Left lung (tissue), 10 donors: ENCODE data around the gene TRIM32. TPM values are rescaled to one million over a fixed set of nuclear protein-coding genes. Genes with fewer than 3 reads are reported as not detected.
A peak's percentile ranks its signal among the peaks of the same experiment; 100 is the strongest.

Source experiments
- ATAC-seq: fragments of 200-7000 bp; cut with Tn5 transposase; one replicate; pipeline ENCODE4 v1.9.1; 2020; ENCODE audit warnings: moderate library complexity
- DNase-seq, 4 donors: peaks; one replicate each; pipeline ENCODE4 v3.0.0-alpha.2; 2013 to 2020
- H3K27ac ChIP-seq, 2 donors: fragments of 200-600 bp; sonication (generic) in 1 of 2; one replicate each; pipeline versions ENCODE4 v1.5.0 to v1.8.0; 2020 to 2021
- H3K27me3 ChIP-seq, 2 donors: fragments of 200-600 bp; sonication (generic) in 1 of 2; one replicate each; pipeline versions ENCODE4 v1.5.0 to v1.8.0; 2020 to 2021
- H3K36me3 ChIP-seq, 2 donors: fragments of 200-600 bp; sonication (generic) in 1 of 2; one replicate each; pipeline versions ENCODE4 v1.5.0 to v1.8.0; 2020 to 2021
- H3K4me1 ChIP-seq, 2 donors: fragments of 200-600 bp; one replicate each; pipeline ENCODE4 v1.8.0; 2021
- H3K4me3 ChIP-seq, 2 donors: fragments of 200-600 bp; sonication (generic) in 1 of 2; one replicate each; pipeline versions ENCODE4 v1.5.0 to v1.8.0; 2020 to 2021; ENCODE audit warnings: mild to moderate bottlenecking in 1 of 2
- H3K9me3 ChIP-seq, 2 donors: fragments of 200-600 bp; sonication (generic) in 1 of 2; one replicate each; pipeline versions ENCODE4 v1.5.0 to v1.8.0; 2020 to 2021
- CTCF ChIP-seq, 2 donors: fragments of 200-600 bp; sonication (generic) in 1 of 2; IDR thresholded peaks; one replicate each; pipeline versions ENCODE4 v1.5.0 to v1.8.0; 2021; ENCODE audit warnings: antibody characterized with exemption in 2 of 2
- intact Hi-C, 2 donors: fragments of 100-400 bp; cut with DNase I; formaldehyde crosslinking; loops; one replicate each; pipeline versions ENCODE4 v1.11.2 to v1.14.2; 2022
- polyA plus RNA-seq, 6 donors: library from polyadenylated mRNA; unstranded; fragments of 120-200 nt; gene quantifications; one replicate each; pipeline ENCODE4 v1.2.1, GENCODE V29; 2013; ENCODE audit not compliant: insufficient read length in 6 of 6
- total RNA-seq, 2 donors: library from RNA; stranded (reverse); fragmentation: NEBNext Ultra II Directional; extraction: Animal tissue kit (Norgen Biotek cat#: 25700); gene quantifications; one replicate each; pipeline ENCODE4 v1.2.1, GENCODE V29; 2021
- donor health status: DM: no; HTN: yes; CAD: no.
- donor health status: DM: no; HTN: no; CAD: no.

The TRIM32 gene
- total and polyA plus RNA-seq, 8 donors, result 17.3 to 24.8 (median 22.8) TPM

GRCh38 chr9:116697362-116697761, 10.3 kb downstream of the TRIM32 start:
- Histone ChIP-seq H3K36me3 (peaks cover 0 to 30% of the 10 kb centered on the region in 2 donors), H3K4me1 (peaks cover 0 to 3% of the 10 kb centered on the region in 2 donors), H3K9me3 (no peaks in the 10 kb centered on the region), H3K27me3 (no peaks in the 10 kb centered on the region), H3K27ac (no peak overlapping the region), H3K4me3 (no peak overlapping the region)
- no peak for DNase-seq
- intact Hi-C loops, result no loop called here
- TF ChIP-seq CTCF (IDR thresholded peaks at IDR 0.05), result no peak
- no peak for ATAC-seq

GRCh38 chr9:116697887-116698286, 10.8 kb downstream of the TRIM32 start:
- Histone ChIP-seq H3K36me3 (peaks cover 0 to 30% of the 10 kb centered on the region in 2 donors), H3K27ac (no peak overlapping the region), H3K9me3 (no peaks in the 10 kb centered on the region), H3K4me1 (peaks cover 0 to 3% of the 10 kb centered on the region in 2 donors), H3K27me3 (no peaks in the 10 kb centered on the region), H3K4me3 (no peak overlapping the region)
- peak in 1 of 4 donors; percentile 62 for DNase-seq
- no peak for ATAC-seq
- TF ChIP-seq CTCF (IDR thresholded peaks at IDR 0.05), result no peak
- intact Hi-C loops, result no loop called here

GRCh38 chr9:116700279-116700678, 13.2 kb downstream of the TRIM32 start:
- Histone ChIP-seq H3K27me3 (no peaks in the 10 kb centered on the region), H3K36me3 (peaks cover 0 to 30% of the 10 kb centered on the region in 2 donors), H3K27ac (no peak overlapping the region), H3K4me1 (no peaks in the 10 kb centered on the region), H3K4me3 (no peak overlapping the region), H3K9me3 (no peaks in the 10 kb centered on the region)
- TF ChIP-seq CTCF (IDR thresholded peaks at IDR 0.05), result no peak
- DNase-seq (no peak), ATAC-seq (no peak)
- intact Hi-C loops, result no loop called here

- ATAC-seq, result no peak
- no peak for TF ChIP-seq CTCF (IDR thresholded peaks at IDR 0.05)
- no peak for DNase-seq
- no peaks in the 10 kb centered on the region for H3K27me3 ChIP-seq
- no peak overlapping the region for H3K27ac ChIP-seq
- intact Hi-C loops, result no loop called here
- H3K4me1 ChIP-seq, result no peaks in the 10 kb centered on the region
- no peaks in the 10 kb centered on the region for H3K9me3 ChIP-seq
- H3K36me3 ChIP-seq, result peaks cover 0 to 30% of the 10 kb centered on the region in 2 donors
- H3K4me3 ChIP-seq, result no peak overlapping the region
These were observed 14.1 kb downstream of the TRIM32 start for GRCh38 chr9:116700882-116701865.

GRCh38 chr9:116701940-116702642, 15.0 kb downstream of the TRIM32 start:
- intact Hi-C loops, result no loop called here
- ATAC-seq (no peak), DNase-seq (no peak)
- H3K9me3 ChIP-seq, result no peaks in the 10 kb centered on the region
- no peak overlapping the region for H3K4me3 ChIP-seq
- TF ChIP-seq CTCF (IDR thresholded peaks at IDR 0.05), result no peak
- H3K36me3 ChIP-seq, result peaks cover 0 to 30% of the 10 kb centered on the region in 2 donors
- H3K27ac ChIP-seq, result no peak overlapping the region
- H3K27me3 ChIP-seq, result no peaks in the 10 kb centered on the region
- H3K4me1 ChIP-seq, result no peaks in the 10 kb centered on the region
